Memory B cell (primary cell): Measurements from ENCODE around the gene ELAVL1.
"Not testable (repeated sequence)": the region's sequence is repeated elsewhere in the genome, so short reads cannot be mapped to it uniquely, and the experiment has no call there.

Experiments used
- ATAC-seq: fragments of 150-1000 bp; cut with Tn5 transposase; 2 replicates; pipeline ENCODE4 v1.10.0; 2021; ENCODE audit warnings: low read depth, mild to moderate bottlenecking, moderate library complexity
- DNase-seq, 2 donors: peaks; one replicate each; pipeline ENCODE4 v3.0.0; 2022; ENCODE audit warnings: low spot score in 2 of 2
- H3K27ac Mint-ChIP-seq: one replicate; pipeline ENCODE4 v1.8.0; 2022; ENCODE audit warnings: mild to moderate bottlenecking, moderate library complexity, mixed read lengths
- H3K27me3 Mint-ChIP-seq: one replicate; pipeline ENCODE4 v1.8.0; 2022; ENCODE audit warnings: mixed read lengths
- H3K36me3 Mint-ChIP-seq: one replicate; pipeline ENCODE4 v1.8.0; 2022; ENCODE audit warnings: mild to moderate bottlenecking, mixed read lengths
- H3K4me1 Mint-ChIP-seq: one replicate; pipeline ENCODE4 v1.8.0; 2022; ENCODE audit warnings: mixed read lengths
- H3K4me3 Mint-ChIP-seq: one replicate; pipeline ENCODE4 v1.8.0; 2022; ENCODE audit warnings: mild to moderate bottlenecking, moderate library complexity, mixed read lengths
- H3K9me3 Mint-ChIP-seq: one replicate; pipeline ENCODE4 v1.8.0; 2022; ENCODE audit warnings: mixed read lengths

ELAVL1 gene

DNA sequence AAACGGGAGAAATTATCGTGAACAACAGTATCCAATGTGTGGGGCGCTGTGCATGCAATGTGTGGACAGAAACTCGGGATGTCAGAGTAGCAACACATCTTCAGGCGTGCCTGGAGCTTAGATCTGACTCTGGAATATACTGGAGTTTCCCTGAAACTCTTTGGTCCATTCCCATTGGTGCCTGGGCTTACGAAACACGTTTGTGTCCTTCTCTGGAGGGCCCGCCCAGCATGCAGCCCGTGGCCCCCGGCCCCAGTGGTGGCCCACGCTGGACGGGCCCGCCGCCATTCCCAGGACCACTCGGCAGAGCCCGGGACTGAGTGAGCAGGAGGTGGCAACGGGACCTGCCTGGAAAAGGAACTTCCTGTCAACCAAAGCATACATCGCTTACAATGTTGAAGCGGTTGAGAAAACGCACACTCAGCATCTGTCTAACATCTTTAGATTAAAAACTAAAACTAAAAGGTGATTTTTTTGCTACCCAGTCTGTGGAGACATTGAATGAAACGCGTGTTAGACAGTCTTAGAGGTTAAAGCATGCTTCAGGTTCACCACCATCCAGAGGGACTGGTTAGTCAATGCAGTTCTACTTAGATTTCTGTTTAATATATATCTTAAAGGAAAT is 42.7 kb downstream of the ELAVL1 start:
- no peaks in the 10 kb centered on the region for H3K4me1 Mint-ChIP-seq
- ATAC-seq (no peak), DNase-seq (no peak)
- no peak overlapping the region for H3K4me3 Mint-ChIP-seq
- peaks cover 20% of the 10 kb centered on the region for H3K36me3 Mint-ChIP-seq
- H3K27ac Mint-ChIP-seq = no peak overlapping the region
- H3K9me3 Mint-ChIP-seq = no peaks in the 10 kb centered on the region
- no peaks in the 10 kb centered on the region for H3K27me3 Mint-ChIP-seq

DNA sequence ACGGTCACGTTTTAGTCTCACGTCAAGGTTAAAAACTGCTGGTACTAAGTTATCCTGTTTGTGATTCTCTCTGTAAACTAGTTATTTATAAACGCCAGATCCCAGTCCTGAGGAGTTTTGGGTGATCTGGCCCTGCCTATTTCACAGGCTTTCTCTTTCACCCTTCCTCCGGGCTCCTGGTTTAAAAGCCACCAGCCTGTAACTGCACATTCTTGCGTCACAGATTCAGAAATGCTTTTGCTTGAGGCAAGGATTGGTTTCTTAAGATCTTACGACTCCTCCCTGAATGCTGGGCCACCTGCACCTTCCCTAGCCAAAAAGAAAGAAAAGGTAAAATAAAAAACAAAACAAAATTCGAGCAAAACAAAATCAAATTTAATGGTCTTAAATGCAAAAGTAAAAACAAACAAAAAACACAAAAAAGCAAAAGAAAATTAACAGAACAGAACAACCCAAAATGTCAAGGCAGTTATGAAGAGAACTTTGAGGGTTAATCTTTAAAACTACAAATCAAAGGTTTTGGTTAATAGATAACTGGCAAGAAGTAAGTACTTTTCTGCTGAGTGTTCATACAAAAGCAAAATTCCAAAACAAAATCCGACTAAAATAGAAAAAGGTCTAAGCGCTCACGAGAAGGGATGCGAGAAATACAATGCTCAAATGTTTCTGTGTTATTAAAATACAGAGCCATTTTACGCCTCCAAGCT is 43.4 kb downstream of the ELAVL1 start:
- H3K4me1 Mint-ChIP-seq = no peaks in the 10 kb centered on the region
- DNase-seq (no peak), ATAC-seq (no peak)
- no peak overlapping the region for H3K4me3 Mint-ChIP-seq
- no peaks in the 10 kb centered on the region for H3K9me3 Mint-ChIP-seq
- no peak overlapping the region for H3K27ac Mint-ChIP-seq
- H3K27me3 Mint-ChIP-seq = no peaks in the 10 kb centered on the region
- peaks cover 17% of the 10 kb centered on the region for H3K36me3 Mint-ChIP-seq

DNA sequence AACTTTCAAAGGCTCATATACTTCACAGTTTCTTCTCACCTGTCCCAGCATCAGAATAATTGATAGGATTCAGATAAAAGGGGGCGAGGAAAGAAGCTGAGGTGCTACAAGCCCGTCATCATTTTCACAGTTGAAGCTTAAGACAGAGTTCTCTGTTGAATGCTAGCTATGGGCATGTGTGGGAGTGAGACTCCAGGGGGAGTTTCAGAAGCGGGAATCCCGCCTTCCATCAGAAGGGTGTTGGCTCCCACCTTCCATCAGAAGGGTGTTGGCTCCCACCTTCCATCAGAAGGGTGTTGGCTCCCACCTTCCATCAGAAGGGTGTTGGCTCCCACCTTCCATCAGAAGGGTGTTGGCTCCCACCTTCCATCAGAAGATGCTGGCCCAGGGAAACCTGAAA is 44.4 kb downstream of the ELAVL1 start:
- H3K4me3 Mint-ChIP-seq, H3K27ac Mint-ChIP-seq, H3K9me3 Mint-ChIP-seq, ATAC-seq, H3K4me1 Mint-ChIP-seq, H3K27me3 Mint-ChIP-seq, DNase-seq: not testable (repeated sequence)
- peaks cover 14% of the 10 kb centered on the region for H3K36me3 Mint-ChIP-seq

DNA sequence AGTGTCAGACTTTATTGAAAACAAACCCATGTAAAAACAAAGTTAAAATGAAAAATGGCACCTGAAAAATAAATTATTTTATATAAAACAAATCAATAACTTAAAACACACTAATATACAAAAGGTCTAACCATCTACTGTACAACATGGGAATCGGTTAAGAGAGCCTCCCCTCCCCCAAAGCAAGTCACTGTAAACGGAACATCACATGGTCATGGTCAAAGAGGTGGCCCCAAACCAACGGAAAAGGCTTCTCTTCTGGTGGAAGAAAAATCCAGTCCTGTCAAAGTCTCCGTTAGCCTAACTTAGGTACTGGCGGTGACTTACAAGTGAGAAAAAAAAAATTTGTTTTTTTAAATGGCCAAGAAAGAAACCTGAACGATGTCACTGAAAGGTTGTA is 46.2 kb downstream of the ELAVL1 start:
- Mint-ChIP-seq H3K27ac (no peak overlapping the region), H3K36me3 (peaks cover 9% of the 10 kb centered on the region), H3K27me3 (no peaks in the 10 kb centered on the region), H3K4me3 (no peak overlapping the region), H3K9me3 (no peaks in the 10 kb centered on the region), H3K4me1 (no peaks in the 10 kb centered on the region)
- no peak for ATAC-seq
- DNase-seq = no peak

DNA sequence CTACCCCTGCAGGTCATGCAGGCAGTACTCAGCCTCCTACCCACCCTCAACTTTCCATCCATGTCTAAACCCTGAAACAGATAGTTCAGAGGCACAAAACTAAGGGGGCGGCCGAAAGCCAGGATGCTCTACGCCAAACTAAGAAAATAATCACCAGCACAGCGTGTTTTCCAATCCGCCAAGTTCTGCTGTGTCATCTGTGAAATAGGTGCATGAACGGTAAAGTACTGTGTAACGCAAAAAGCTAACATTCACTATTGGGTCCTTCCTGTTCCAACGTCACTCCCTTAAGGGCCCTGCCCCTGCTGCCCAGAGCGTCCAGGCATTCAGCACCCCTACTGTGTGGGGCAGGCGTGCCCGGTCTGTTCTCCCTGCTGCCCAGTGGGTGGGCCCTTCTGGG is 49.7 kb downstream of the ELAVL1 start:
- no peaks in the 10 kb centered on the region for H3K27me3 Mint-ChIP-seq
- H3K27ac Mint-ChIP-seq = no peak overlapping the region
- no peak for ATAC-seq

DNA sequence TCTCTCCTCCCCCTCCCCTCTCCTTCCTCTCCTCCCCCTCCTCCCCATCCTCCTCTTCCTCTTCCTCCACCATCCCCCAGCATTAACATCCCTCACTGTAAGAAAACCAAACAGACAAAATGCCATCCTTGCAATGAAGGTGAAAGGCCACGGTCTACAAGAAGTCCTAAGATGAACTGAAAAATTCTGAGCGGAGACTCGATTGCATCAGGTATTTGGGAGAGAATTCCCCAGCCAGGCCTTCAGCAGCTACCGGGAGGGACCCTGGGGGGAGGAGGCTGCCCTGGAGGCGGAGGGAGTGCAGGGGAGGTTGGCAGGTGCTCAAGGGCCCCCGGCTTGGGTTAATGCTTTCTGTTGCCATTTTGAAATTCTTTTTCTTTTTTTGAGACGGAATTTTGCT is 51.9 kb downstream of the ELAVL1 start:
- H3K27ac Mint-ChIP-seq = no peak overlapping the region
- H3K4me1 Mint-ChIP-seq = peaks cover 2% of the 10 kb centered on the region
- H3K27me3 Mint-ChIP-seq = no peaks in the 10 kb centered on the region
- DNase-seq (no peak), ATAC-seq (no peak)
- no peaks in the 10 kb centered on the region for H3K9me3 Mint-ChIP-seq
- H3K4me3 Mint-ChIP-seq = no peak overlapping the region
- peaks cover 2% of the 10 kb centered on the region for H3K36me3 Mint-ChIP-seq

More for the DNA sequence above, 49.7 kb downstream of the ELAVL1 start:
- no peak for DNase-seq
- Mint-ChIP-seq H3K4me3 (no peak overlapping the region), H3K9me3 (no peaks in the 10 kb centered on the region), H3K36me3 (peaks cover 2% of the 10 kb centered on the region), H3K4me1 (peaks cover 2% of the 10 kb centered on the region)

DNA sequence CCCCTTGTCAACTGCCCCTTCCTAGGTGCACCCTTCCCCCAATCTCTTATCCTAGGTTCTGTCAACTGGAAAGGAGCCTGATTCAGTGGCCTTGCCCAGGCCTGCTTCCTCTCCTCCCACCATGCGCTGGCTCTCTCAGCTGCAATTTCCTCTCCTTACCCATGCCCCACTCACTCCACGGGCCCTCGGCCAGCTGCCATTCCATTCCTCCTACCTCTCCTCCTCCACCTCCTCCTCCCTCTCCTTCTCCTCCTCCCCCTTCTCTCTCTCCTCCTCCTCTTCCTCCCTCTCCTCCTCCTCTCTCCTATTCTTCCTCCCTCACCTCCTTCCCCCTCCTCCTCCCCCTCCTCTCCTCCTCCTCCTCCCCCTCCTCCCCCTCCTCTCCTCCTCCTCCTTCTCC is 52.4 kb downstream of the ELAVL1 start:
- Mint-ChIP-seq H3K9me3 (no peaks in the 10 kb centered on the region), H3K4me1 (peaks cover 2% of the 10 kb centered on the region), H3K27ac (no peak overlapping the region), H3K4me3 (no peak overlapping the region), H3K36me3 (peaks cover 2% of the 10 kb centered on the region), H3K27me3 (no peaks in the 10 kb centered on the region)
- DNase-seq (no peak), ATAC-seq (no peak)

DNA sequence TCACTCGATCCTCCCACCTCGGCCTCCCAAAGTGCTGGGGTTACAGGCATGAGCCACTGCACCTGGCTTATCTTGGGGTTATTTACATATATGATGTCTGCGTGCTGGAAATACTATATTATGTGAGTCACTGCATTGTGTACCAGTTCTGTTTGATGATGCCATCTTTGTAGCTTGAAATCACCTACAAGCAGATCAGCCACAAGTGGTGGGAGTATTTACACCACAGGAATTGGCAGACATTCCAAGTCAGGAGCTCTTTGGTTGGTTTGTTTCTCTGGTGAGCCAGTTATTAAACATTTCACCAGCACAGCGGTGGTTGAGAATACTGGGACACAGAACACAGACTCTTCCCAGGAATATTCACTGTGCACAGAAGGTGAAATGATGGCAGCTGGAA is 57.5 kb downstream of the ELAVL1 start:
- DNase-seq = no peak
- no peak overlapping the region for H3K4me3 Mint-ChIP-seq
- H3K36me3 Mint-ChIP-seq = no peaks in the 10 kb centered on the region
- ATAC-seq = no peak
- no peaks in the 10 kb centered on the region for H3K27me3 Mint-ChIP-seq
- peaks cover 7% of the 10 kb centered on the region for H3K4me1 Mint-ChIP-seq
- no peaks in the 10 kb centered on the region for H3K9me3 Mint-ChIP-seq
- H3K27ac Mint-ChIP-seq = no peak overlapping the region

DNA sequence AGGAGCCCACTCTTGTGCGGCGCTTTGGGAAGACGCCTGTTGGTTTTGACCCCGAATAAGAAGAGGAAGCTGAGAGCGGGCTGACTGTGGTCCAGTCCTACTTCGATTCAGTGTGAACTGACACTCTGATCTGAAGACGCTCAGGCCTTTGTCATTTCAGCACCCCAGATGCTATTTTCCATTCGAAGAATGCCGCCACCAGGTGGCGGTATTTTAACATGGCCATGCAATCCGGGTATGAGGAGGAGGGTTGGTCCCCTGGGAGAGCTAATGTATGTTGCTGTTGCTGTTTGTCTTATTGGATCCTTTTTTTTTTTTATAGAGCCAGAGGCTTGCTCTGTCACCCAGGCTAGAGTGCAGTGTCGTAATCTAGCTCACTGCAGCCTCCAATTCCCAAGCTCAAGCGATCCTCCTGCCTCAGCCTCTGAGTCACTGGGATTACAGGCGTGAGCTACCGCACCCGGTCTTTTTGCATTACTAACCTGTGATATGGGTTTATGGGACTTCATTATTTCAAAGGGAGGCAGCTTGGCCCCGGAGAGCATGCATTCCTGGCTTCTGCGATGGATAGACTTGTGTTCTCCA is 61.2 kb downstream of the ELAVL1 start:
- DNase-seq = peak; percentile 78 to 83
- Mint-ChIP-seq H3K27ac (peak overlapping the region; percentile 98), H3K4me1 (peaks cover 14% of the 10 kb centered on the region), H3K4me3 (peak overlapping the region; percentile 92), H3K9me3 (no peaks in the 10 kb centered on the region), H3K27me3 (no peaks in the 10 kb centered on the region), H3K36me3 (peaks cover 5% of the 10 kb centered on the region)
- peak; percentile 33 for ATAC-seq

DNA sequence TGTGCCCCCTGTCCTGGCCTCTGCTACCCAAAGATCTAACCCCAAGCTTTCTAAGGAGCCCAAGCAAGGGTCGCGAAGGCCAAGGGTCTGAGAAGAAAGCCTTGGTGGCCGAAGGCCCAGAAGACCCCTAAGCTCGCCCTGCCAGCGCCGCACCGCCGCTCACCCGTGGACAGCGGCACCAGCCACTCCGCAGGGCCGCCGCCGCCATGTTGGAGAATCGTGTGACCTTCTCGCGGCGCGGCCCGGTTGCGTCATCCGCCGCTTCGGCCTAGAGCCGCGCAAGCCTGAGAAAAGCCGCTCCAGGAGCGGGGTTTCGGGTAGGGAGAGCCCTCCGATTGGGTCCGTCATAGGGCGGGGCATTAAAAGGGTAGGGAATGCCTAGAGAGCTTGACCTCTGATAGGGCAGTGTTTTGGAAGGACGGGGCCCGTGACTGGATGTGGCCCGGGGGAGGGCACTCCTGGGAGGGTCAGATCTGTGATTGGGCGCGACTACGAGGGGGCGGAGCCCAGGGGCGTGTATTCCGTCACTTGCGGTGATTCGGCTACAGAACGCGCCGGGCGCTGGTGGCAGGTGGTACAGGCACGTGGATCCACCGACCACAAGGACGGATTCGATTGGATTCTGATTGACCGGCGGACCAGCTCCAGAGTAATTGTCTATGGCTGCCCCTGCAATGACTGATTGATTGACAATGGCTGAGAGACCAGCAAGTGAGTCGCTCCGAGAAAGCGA is 61.8 kb downstream of the ELAVL1 start, which contains the start of gene TIMM44:
Gene TIMM44 (minus strand): TSS at position 223 of the 733 bp plus-strand sequence. CDS start 15 bp downstream, at position 208.
- H3K4me1 Mint-ChIP-seq = peaks cover 14% of the 10 kb centered on the region
- peak within 1 kb of the TSS; percentile 92 for H3K4me3 Mint-ChIP-seq
- peak within 1 kb of the TSS; percentile 98 for H3K27ac Mint-ChIP-seq
- H3K9me3 Mint-ChIP-seq = no peaks in the 10 kb centered on the region
- H3K36me3 Mint-ChIP-seq = peaks cover 9% of the 10 kb centered on the region
- no peaks in the 10 kb centered on the region for H3K27me3 Mint-ChIP-seq
- peak; percentile 89 for ATAC-seq
- DNase-seq = peak; percentile 96 to 98

DNA sequence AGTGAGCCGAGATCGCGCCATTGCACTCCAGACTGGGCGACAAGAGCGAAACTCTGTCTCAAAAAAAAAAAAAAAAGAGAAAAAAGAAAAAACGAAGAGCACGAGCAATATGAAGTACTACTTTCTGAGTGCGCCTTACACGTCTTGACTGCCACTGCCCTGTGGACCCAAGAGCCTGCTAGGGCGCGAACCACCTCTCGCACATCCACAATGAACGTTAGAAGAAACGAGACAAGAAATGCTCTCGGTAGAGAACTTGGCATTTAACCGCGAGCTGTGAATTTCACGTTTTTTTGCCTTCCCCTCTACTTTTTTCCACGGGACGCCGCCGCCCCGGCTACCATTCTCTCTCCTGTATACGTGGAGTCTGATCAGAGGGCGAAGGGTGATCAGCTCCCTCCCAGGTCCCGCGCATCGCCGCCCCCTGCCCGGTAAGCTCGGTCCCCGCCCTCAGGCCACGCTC is 62.4 kb downstream of the ELAVL1 start:
- H3K36me3 Mint-ChIP-seq = peaks cover 9% of the 10 kb centered on the region
- no peaks in the 10 kb centered on the region for H3K9me3 Mint-ChIP-seq
- no peaks in the 10 kb centered on the region for H3K27me3 Mint-ChIP-seq
- DNase-seq = no peak
- peak overlapping the region; percentile 98 for H3K27ac Mint-ChIP-seq
- H3K4me3 Mint-ChIP-seq = peak overlapping the region; percentile 92
- ATAC-seq = peak; percentile 6
- peaks cover 14% of the 10 kb centered on the region for H3K4me1 Mint-ChIP-seq

DNA sequence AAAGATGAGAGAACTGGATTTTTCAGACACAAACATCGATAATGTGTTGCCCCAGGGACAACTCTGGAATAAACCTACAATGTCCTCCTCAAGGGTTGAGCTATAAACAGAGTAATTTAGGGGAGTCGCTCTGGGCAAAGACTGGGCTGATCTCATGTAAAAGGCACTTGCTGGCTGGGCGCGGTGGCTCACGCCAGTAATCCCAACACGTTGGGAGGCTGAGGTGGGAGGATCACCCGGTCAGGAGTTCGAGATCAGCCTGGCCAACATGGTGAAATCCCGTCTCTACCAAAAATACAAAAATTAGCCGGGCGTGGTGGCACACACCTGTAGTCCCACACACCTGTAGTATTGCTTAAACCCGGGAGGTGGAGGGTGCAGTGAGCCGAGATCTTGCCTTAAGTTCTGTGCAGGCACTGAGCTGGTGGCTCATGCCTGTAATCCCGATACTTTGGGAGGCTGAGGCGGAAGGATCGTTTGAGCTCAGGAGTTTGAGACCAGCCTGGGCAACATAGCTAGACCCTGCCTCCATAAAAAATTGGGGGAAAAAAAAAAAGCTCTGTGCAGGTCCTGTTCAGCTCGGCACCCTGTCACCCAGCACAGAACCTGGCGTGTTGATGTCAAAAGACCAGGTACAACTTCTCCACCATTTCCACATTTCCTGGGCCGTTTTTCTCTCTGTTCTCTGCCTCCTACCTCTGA is 63.4 kb downstream of the ELAVL1 start:
- no peak overlapping the region for H3K27ac Mint-ChIP-seq
- H3K4me3 Mint-ChIP-seq = peak overlapping the region; percentile 11
- DNase-seq (no peak), ATAC-seq (no peak)
- peaks cover 14% of the 10 kb centered on the region for H3K4me1 Mint-ChIP-seq
- no peaks in the 10 kb centered on the region for H3K27me3 Mint-ChIP-seq
- H3K36me3 Mint-ChIP-seq = peaks cover 9% of the 10 kb centered on the region
- no peaks in the 10 kb centered on the region for H3K9me3 Mint-ChIP-seq

DNA sequence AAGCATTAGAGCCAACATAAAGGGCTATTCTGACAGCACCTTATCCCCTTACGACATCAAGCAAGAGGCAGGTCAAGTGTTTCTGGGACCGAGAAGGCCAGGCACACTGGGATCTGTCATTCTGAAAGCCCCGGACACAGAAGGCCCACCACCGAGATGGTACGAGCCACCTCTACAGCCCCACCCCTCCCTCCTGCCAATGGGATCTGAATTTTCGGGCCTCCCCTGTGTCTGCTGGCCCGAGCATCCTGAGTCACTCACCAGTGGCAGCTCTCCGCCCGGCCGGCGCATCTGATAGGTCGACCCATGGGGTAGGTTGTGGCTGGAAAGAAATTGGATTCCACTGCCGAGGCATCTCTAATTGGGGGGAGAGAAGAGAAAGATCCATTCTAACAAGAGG is 64.6 kb downstream of the ELAVL1 start:
- Mint-ChIP-seq H3K27me3 (no peaks in the 10 kb centered on the region), H3K4me1 (peaks cover 14% of the 10 kb centered on the region), H3K9me3 (no peaks in the 10 kb centered on the region), H3K27ac (no peak overlapping the region), H3K36me3 (peaks cover 14% of the 10 kb centered on the region), H3K4me3 (no peak overlapping the region)
- no peak for ATAC-seq
- no peak for DNase-seq
